WTC11 (cell line): Measurements from ENCODE around the gene CDC42EP4.

ENCODE experiments used
- CTCF ChIP-seq: fragments of 200-600 bp; IDR thresholded peaks from 2 replicates; pipeline ENCODE4 v1.8.0; 2022; ENCODE audit warnings: antibody characterized with exemption
- TEAD4 ChIP-seq: sonication (generic); formaldehyde crosslinking; IDR thresholded peaks from 2 replicates; pipeline ENCODE4 v1.8.0; 2022; ENCODE audit warnings: mild to moderate bottlenecking, missing genetic modification reagents

- no peak for TF ChIP-seq CTCF
- TF ChIP-seq TEAD4 (CRISPR knock-in tag): no peak
Measured at GRCh38 chr17:73336408-73337329, 24.9 kb upstream of the CDC42EP4 start.
